Medulla oblongata (tissue), 1 donor: ENCODE measurements around the gene COQ4.

Source experiments
- DNase-seq: peaks from one replicate; pipeline ENCODE4 v3.0.0-alpha.2; 2015; ENCODE audit errors: extremely low spot score

The COQ4 gene

DNA sequence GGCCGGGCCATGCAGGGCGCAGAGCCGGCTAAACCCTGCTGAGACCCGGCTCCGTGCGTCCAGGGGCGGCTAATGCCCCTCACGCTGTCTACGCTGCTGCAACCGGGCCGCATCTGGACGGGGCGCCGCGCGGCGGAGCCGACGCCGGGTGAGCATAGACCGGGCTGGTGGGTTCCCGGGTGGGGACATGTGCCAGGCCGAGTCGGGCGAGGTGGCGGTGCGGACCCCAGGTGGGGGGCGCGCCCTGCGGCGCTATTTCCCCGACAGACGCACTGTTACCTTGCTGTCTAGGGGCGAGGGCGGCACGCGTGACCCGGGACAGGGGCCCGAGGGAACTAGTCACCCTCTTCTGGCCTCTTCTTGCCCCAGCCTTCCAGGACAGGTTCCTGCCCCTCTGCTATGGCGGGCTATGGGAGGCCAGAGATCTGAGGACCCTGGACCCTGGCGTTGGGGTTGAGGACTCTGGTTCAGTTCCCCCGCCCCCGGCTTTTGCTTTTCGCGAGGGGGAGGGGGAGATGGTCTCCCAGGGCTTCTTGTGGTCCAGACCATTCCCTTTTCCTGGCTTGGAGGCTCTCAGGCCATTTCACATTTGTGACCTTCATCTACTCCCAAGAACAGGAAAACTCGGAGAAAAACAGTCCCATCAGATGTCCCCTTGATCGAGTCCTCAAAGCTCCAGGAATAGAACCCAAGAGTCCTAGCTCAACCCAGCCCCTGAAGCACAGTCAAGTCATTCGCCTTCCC, 18.2 kb downstream of the COQ4 start:
- DNase-seq = no peak

DNA sequence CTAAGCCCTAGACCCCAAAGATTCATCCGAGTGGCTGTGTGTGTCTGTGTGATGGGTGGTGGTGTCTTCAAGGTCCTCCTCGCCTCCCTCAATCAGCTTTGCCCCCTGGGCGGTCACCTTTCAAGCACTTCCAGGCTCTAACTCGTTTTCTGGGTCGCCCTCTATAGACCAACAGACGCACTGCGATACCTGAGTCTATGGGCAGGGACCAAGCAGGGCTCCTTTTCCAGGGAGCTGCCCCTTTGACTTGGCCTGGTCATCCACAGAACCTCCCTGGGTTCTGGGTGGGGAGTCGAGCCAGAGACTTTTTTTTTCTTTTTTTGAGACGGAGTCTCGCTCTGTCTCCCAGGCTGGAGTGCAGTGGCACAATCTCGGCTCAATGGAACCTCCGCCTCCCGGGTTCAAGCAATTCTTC, 18.8 kb downstream of the COQ4 start:
- peak; percentile 71 for DNase-seq

DNA sequence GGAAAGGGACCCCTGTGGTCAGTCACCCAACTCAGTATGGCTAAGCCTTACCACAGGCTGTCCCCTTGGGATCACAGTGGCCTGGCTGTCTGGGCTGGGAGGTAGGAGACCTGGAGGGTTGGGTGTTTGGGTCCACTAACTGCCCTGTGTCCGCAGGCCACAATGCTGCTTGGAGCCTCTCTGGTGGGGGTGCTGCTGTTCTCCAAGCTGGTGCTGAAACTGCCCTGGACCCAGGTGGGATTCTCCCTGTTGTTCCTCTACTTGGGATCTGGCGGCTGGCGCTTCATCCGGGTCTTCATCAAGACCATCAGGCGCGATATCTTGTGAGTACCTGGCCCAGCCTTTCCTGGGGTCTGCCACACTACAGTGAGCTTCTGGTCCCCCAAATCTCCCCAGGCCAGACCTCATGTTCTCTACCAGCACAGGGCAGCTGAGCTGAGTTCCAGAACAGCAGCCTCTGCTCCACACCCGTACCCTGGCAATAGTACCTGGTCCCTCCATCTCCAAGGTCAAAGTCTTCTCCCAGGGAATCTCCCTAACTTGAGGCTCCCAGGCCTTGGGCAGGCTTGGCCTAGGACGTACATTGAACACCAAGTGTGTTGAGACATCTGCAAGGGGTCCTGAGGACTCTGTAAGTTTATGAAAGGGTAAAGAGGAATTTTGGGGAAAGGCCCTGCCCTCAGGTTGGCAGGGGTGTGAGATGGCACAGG, 20.5 kb downstream of the COQ4 start:
- no peak for DNase-seq

DNA sequence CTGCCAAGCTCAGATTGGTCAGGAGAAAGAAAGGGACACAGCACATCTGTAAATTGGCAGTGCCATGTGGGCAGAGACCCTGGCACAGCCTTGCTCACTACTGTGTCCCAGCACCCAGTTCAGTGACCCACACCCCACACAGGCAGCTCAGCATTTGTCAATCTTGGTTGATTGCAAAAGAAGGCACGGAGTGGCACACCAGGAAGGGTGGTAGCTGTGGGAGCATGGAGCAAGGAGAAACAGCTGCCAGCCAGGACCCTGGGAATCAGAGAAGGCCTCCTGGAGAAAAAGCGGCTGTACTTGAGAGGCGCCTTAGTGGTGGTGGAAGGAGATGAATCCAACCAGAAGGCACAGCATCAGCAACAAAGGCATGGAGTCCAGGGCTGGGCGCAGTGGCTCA, 21.2 kb downstream of the COQ4 start:
- DNase-seq = no peak

DNA sequence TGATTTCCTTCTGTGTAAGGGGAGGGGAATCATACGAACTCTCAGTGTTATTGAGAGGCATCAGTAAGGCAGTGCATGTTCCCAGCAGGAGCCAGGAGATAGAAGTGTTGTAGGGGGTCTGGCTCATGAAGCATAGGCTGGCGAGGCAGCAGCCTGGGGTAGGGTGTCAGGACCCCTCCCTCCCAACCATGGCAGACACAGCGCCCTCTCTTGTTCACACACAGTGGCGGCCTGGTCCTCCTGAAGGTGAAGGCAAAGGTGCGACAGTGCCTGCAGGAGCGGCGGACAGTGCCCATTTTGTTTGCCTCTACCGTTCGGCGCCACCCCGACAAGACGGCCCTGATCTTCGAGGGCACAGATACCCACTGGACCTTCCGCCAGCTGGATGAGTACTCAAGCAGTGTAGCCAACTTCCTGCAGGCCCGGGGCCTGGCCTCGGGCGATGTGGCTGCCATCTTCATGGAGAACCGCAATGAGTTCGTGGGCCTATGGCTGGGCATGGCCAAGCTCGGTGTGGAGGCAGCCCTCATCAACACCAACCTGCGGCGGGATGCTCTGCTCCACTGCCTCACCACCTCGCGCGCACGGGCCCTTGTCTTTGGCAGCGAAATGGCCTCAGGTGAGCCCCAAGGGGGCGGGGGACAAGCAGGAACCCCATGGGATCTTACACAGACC, 22.4 kb downstream of the COQ4 start:
- no peak for DNase-seq

DNA sequence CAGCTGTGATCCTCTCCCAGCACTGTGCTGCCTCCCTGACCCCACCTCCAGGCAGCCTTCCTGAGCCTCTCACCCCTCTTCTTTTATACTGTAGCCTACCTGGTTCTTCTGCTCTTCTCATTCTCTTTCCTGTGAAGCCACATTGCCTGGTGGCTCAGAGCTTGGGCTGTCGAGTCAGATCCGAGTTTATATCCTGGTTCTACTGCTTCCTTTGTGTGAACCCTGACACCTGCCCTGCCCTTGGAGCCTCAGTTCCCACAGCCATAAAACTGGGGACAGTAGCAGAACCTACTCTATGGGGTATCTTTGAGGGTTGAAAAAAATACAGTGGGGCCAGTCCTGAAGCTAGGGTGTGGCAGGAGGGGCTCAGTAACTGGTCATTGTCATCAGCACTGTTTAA, 26.5 kb downstream of the COQ4 start:
- no peak for DNase-seq

DNA sequence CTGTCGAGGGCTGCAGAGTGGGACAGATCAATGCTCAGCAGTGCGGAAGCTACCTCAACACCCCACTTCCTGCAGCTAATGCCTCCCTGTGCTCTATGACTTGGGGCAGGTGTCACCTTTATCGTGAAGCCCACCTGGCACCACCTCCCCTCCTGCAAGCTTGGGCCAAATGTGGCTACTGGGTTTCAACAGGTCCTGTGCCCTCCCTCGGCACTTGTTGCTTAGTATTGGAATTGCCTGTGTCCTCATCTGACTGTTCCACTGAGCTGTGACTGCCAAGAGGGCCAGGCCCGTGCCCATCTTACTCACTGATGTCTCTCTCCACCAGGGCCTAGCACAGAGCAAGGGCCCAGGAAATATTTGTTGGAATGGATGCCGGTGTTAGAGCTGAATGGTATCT, 27.1 kb downstream of the COQ4 start:
- no peak for DNase-seq

DNA sequence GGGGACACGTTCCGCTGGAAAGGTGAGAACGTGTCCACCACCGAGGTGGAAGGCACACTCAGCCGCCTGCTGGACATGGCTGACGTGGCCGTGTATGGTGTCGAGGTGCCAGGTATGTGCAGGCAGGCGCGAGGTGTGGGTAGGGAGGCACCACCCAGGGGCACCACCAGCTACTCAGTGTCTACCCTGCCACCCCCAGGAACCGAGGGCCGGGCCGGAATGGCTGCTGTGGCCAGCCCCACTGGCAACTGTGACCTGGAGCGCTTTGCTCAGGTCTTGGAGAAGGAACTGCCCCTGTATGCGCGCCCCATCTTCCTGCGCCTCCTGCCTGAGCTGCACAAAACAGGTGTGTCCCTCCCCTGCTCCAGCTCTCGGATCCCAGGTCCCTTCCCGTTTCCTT, 32.8 kb downstream of the COQ4 start:
- no peak for DNase-seq

DNA sequence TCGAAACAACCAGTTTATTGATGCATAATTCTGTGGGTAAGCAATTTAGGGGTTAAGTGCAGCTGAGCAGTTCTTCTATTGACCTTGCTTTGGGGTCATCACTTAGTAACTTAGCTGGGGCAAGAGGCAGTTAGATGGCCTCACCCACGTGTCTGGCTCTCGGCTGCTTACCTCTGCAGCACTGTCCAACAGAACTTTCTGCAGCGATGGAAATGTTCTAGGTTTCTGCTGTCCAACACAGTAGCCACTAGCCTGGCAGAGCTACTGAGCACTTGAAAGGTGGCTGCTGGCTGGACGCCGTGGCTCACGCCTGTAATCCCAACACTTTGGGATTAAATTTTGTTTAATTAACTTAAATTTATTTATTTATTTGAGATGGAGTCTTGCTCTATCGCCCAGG, 35.5 kb downstream of the COQ4 start:
- no peak for DNase-seq

DNA sequence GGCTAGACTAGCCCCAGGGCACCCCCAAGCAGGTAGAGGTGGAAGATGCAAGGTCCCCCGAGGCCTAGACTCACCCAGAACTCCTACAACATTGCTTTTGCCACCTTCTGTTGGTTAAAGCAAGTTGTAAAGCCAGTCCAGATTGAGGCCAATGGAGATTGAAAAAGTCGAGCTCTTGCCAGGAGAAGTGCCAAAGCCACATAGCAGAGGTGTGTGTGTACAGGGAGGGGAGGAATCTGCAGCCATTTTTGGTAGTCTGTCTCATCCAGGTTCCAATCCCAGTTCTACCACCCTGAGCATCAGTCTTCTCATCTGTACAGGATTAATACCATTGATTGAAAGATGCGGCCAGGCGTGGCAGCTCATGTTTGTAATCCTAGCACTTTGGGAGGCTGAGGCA, 36.2 kb downstream of the COQ4 start:
- DNase-seq = no peak

DNA sequence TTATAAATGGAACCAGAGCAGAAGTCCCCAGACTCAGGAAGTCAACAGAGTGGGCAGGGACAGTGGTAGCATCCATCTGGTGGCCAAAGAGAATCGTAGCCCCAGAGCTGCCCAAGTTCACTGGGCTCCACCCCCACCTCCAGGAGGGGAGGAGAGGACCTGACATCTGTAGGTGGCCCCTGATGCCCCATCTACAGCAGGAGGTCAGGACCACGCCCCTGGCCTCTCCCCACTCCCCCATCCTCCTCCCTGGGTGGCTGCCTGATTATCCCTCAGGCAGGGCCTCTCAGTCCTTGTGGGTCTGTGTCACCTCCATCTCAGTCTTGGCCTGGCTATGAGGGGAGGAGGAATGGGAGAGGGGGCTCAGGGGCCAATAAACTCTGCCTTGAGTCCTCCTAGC, 38.2 kb downstream of the COQ4 start:
- DNase-seq = no peak

DNA sequence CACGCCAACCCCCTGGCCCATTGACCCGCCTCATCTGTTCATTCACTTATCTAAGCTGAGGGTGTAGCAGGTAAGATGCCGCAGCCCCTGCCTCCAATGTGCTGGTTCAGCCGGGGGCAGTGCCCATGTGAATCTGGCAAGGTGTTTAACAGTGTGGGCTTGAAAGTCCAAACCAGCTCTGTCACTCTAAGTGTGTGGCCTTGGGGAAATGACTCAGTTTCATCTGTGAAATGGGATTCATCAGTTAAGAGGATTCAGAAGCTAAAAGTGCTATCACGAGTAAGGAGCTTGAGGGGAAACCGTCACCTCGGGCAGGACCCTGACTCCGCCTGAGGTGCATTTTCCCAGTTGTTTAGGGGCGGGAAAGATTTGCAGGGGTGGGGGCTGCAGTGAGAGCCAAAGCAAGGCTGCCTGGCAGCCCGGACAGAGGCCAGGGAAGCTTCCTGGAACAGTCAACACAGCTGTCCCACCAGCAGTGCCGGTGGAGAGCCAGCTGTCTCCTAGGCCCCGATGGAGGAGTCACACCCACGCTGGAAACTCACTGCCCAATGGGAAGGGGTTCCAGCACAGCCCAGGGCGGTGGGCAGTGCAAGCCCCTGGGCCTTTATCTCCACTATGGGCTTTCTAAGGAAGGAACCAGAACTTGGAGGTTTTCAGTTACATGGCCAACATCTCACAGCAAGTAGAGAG, 38.8 kb downstream of the COQ4 start:
- no peak for DNase-seq

DNA sequence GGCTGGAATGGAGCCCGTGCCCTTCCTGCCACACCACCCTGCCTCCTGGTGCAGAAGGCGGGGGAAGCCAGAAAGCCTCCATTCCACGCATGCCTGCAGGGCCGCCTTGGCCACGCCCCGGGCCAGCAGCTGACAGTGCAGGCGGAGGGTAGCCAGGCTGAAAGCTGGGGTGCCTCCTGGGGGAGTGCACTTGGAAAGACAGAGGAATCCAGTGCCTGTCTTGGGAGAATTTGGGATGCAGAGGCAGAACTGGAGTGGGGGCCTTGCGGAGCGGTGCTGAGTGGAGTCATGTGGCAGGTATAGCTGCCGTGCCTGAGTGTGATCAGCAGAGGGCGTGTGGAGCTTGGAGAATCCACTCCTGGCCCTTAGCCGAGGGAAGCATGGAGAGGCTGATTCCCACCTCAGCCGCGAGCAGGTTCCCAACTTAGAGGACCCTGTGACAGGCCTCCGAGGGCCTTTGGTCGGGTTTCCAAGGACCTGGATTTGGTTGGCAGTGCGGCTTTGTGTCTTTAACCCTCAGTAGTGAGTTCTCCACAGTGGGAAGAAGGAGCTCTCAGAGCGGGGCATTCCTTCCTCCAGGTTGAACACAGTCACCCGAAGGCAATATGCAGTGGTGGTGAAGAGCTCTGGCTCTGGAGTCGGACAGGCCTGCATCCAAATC, 39.5 kb downstream of the COQ4 start:
- peak; percentile 96 for DNase-seq

DNA sequence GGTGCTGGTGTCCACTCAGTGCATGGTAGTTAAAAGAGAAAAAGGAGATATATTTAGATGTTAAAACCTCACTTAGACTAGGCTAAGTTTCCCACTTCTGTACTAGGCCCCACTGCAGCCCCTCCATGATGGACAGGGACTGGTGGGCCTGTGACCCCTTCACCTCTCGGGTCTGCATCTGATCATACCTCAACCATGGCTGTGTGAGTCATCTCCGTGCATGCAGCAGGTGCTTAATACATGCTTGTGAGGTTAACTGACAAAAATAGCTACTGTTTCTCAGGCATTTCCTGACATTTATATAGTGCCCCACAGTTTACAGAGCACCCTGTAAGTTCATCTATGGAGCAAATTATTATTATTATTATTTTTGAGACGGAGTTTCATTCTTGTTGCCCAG, 40.1 kb downstream of the COQ4 start:
- no peak for DNase-seq

DNA sequence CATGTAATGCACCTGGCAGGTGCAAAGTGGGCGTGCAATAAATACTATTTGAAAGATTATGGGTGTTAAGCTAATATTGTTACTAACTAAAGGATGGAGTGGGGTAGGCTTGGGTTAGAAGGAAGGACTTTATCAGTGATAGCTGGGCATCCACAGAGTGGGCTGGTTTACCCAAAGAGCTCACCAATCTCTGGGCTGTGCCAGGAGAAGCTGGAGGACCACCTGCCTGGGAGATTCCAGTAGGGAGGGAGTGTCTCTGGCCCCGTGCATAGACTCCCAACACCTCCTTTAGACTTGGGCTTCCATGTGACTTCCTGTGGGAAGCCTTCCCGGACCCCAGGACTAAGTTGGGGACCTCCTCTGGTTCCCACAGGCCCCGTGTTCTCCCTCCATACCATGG, 42.9 kb downstream of the COQ4 start:
- DNase-seq = no peak

DNA sequence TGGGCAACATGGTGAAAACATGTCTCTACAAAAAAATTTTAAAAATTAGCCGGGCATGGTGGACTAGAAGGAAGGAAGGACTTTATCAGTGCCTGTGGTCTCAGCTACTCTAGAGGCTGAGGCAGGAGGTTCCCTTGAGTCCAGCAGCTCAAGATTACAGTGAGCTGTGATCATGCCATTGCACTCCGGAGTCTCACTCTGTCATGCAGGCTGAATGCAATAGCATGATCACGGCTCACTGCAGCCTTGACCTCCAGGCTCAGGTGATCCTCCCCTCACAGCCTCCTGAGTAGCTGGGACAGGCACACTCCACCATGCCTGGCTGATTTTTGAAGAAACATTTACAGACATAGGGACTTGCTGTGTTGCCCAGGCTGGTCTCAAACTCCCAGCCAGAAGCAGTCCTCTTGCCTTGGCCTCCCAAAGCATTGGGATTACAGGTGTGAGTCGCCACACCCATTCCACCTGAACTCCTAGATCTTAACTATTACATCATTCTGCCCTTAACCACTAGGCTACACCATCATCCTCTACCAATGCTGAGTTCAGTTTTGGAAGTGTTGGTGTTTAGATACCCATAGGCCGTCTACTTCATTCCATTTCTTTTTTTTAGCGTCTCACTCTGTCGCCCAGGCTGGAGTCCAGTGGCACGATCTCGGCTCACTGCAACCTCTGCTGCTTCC, 46.5 kb downstream of the COQ4 start:
- no peak for DNase-seq

DNA sequence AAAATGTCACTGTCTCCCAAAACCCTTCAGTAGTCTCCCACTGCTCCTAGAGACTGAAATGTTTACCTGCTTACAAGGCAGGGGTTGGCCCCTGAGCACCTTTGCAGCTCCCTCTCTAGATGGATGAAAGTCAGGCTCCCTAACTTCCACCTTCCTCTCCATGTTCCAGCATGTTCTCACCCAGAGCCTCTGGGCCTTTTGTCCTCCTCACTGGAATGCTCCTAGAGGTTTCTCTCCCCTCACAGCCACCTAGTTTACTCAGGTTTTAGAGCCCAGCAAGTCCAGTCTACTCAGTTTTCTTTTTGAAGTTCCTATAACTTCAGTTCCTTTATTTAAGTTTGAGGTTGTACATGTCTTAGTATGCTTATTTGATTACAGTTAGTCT, 47.7 kb downstream of the COQ4 start:
- no peak for DNase-seq

DNA sequence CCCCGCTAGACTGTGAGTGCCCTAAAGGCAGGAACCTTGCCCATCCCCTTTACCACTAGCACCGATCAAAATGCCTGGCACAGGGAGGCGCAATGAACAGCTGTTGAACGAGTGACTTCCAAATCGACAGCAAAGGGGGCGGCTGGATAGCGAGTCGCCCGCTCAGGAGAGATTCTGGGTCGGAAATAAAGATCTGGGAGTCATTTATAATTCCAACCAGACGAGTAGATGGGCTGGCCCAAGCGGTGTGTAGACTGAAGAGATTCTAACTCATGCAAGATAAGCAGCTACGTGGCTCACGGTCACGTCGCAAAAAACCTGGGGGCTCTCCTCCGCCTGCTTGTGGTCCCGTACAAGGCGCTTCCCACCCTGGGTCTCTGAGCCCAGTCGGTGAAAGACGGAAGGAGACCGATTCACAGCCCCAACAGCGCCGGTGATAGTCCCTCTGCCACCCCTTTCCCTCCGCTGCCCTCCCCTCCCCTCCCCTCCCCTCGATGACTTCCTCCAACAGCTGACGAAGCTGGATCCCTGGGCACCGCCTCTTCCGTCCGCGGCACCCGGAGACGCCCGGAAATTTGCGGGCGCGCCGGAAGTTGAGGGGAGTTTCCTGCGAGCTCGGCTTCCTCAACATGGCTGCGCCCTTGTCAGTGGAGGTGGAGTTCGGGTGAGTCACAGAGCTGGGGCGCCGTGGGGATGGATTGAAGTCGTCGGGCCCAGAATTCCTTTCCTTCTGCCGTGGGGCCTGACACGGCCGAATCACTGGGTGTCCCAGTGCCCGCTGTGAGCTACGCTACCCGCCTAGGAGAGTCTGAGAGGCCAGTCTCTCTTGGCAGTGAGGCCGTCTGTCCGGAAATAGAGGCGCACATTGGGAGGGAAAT, 48.4 kb downstream of the COQ4 start, which contains the start of gene URM1:
Gene URM1 (plus strand): TSS at position 623 of the 878 bp plus-strand sequence. CDS start 7 bp downstream, at position 630.
- DNase-seq = peak; percentile 99

DNA sequence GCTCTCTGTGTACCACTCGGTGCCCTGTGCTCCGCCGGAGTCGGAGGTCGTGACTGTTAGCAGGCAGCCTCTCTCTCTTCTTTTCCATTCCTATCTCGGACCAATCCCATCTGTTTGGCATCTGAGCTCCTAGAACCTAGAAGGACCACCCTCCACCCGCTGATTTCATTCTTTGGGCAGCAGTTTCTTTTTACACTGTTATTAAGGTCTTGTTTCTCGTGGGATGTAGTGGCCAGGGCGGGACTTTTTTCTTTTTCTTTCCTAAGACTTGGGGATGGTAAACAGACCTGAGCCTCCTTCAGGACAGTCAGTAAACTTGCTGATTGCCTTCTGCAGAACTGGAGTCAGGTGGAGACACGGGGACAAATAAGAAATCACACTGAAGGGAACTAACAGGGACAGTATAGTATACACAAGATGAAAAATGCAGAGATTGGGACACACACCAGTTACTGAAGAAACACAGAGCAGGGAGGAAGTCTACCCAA, 49.0 kb downstream of the COQ4 start:
- DNase-seq = no peak

DNA sequence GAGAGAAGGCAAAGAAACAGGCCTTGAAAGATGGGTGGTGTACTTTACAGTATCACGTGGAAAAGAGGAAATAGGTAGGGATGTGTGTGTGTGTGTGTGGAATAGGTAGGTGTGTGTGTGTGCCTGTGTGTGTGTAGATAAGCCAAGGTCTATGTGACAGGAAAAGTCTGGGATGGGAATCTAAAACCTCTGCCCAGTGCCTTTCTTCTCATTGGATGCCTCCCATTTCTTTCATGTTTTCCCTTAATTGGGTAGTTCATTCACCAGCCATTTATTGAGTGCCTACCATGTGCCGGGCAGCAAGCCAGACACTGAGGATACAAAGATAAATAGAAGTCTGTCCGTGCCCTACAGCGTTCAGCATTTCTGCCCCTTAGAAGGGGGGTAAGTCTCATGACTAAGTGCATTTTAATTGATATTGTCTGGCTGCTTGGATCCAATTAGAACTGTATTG, 49.6 kb downstream of the COQ4 start:
- DNase-seq = peak; percentile 83
